Activated CD4-positive, alpha-beta T cell treated with anti-CD3 and anti-CD28 coated beads, Interleukin-2, amount 50 U/mL, for 4 hours (primary cell): ENCODE results near the gene KCNK4.
"Not testable (repeated sequence)": the region's sequence is repeated elsewhere in the genome, so short reads cannot be mapped to it uniquely, and the experiment has no call there.

Source experiments
- DNase-seq, 2 experiments: peaks; one replicate each; pipeline ENCODE4 v3.0.0-alpha.2; 2020

KCNK4 gene

GRCh38 chr11:64292460-64293254 lies 1.6 kb downstream of the KCNK4 start:
- DNase-seq, result no peak

- no peak for DNase-seq
These were observed 3.7 kb downstream of the KCNK4 start for GRCh38 chr11:64294774-64295173.

- no peak for DNase-seq
These were observed 4.7 kb downstream of the KCNK4 start for GRCh38 chr11:64295760-64296159.

- DNase-seq, result no peak
These were observed 5.1 kb downstream of the KCNK4 start for GRCh38 chr11:64296236-64296635.

GRCh38 chr11:64296830-64297698 lies 6.0 kb downstream of the KCNK4 start:
- DNase-seq, result no peak

- no peak for DNase-seq
These were observed 6.7 kb downstream of the KCNK4 start for GRCh38 chr11:64297699-64298358.

- no peak for DNase-seq
These were observed 8.1 kb downstream of the KCNK4 start for GRCh38 chr11:64298966-64299846.

GRCh38 chr11:64299847-64300648 lies 8.9 kb downstream of the KCNK4 start, which contains the start of gene CATSPERZ:
CATSPERZ (plus strand) TSS chr11:64300358; CDS start chr11:64300411, 53 bp downstream.
- DNase-seq, result no peak

- no peak for DNase-seq
These were observed 12.3 kb downstream of the KCNK4 start for GRCh38 chr11:64303109-64304031.

GRCh38 chr11:64304032-64304315 lies 12.9 kb downstream of the KCNK4 start:
- DNase-seq, result no peak

- peak; percentile 94 to 97 for DNase-seq
These were observed 13.4 kb downstream of the KCNK4 start for GRCh38 chr11:64304316-64305072.

GRCh38 chr11:64305075-64305690 lies 14.1 kb downstream of the KCNK4 start, which contains the start of gene ESRRA:
ESRRA (plus strand) TSS chr11:64305524; CDS start chr11:64307180, 1,656 bp downstream.
- peak; percentile 99 to 100 for DNase-seq

GRCh38 chr11:64305691-64306562 lies 14.8 kb downstream of the KCNK4 start:
- peak; percentile 64 to 72 for DNase-seq

- no peak for DNase-seq
These were observed 15.4 kb downstream of the KCNK4 start for GRCh38 chr11:64306563-64306875.

- no peak for DNase-seq
These were observed 15.9 kb downstream of the KCNK4 start for GRCh38 chr11:64306876-64307622.

- DNase-seq, result not testable (repeated sequence)
These were observed 16.7 kb downstream of the KCNK4 start for GRCh38 chr11:64307795-64308194.

- DNase-seq, result no peak
These were observed 21.8 kb downstream of the KCNK4 start for GRCh38 chr11:64312947-64313346.
